HepG2 (cell line): ENCODE results near the gene PAQR7. TPM values are rescaled to one million over a fixed set of nuclear protein-coding genes. Genes with fewer than 3 reads are reported as not detected.

Experiments
- BCL6 ChIP-seq: IDR thresholded peaks from 2 replicates; pipeline ENCODE4 v1.6.1; 2016; ENCODE audit warnings: missing genetic modification reagents, missing compliant biosample characterization
- CREM ChIP-seq, 2 experiments: sonication (generic) in 1 of 2; formaldehyde crosslinking in 1 of 2; IDR thresholded peaks; 2 replicates each; pipeline versions ENCODE4 v1.4.0 to v1.6.1; 2016 to 2020; ENCODE audit warnings: antibody characterized with exemption in 1 of 2, mild to moderate bottlenecking in 1 of 2, missing genetic modification reagents in 1 of 2
- ESRRA ChIP-seq: sonication (generic); formaldehyde crosslinking; IDR thresholded peaks from 2 replicates; pipeline ENCODE4 v1.5.1; 2020; ENCODE audit warnings: mild to moderate bottlenecking, low read depth, missing genetic modification reagents
- MEF2D ChIP-seq: sonication (generic); formaldehyde crosslinking; IDR thresholded peaks from 2 replicates; pipeline ENCODE4 v1.5.1; 2020; ENCODE audit warnings: mild to moderate bottlenecking, missing genetic modification reagents
- MIER3 ChIP-seq: IDR thresholded peaks from 2 replicates; pipeline ENCODE4 v1.6.1; 2016; ENCODE audit warnings: missing compliant biosample characterization, borderline replicate concordance
- SIX4 ChIP-seq: sonication (generic); formaldehyde crosslinking; IDR thresholded peaks from 2 replicates; pipeline ENCODE4 v1.4.0; 2020; ENCODE audit warnings: missing genetic modification reagents
- XRCC5 ChIP-seq: fragments of 200-400 bp; formaldehyde crosslinking; optimal IDR thresholded peaks from 2 replicates; pipeline ENCODE3; 2017; ENCODE audit warnings: mild to moderate bottlenecking, low read length
- ZNF251 ChIP-seq: sonication (generic); formaldehyde crosslinking; IDR thresholded peaks from 2 replicates; pipeline ENCODE4 v1.9.0; 2021; ENCODE audit warnings: mild to moderate bottlenecking, missing genetic modification reagents
- ZNF75D ChIP-seq: sonication (generic); formaldehyde crosslinking; IDR thresholded peaks from 2 replicates; pipeline ENCODE4 v1.8.1; 2023; ENCODE audit warnings: missing genetic modification reagents, mild to moderate bottlenecking, borderline replicate concordance
- ZNF768 ChIP-seq: sonication (generic); formaldehyde crosslinking; IDR thresholded peaks from 2 replicates; pipeline ENCODE4 v1.4.0; 2020; ENCODE audit warnings: missing genetic modification reagents
- ZNF772 ChIP-seq: sonication (generic); formaldehyde crosslinking; IDR thresholded peaks from 2 replicates; pipeline ENCODE4 v1.5.0; 2020; ENCODE audit warnings: mild to moderate bottlenecking, missing genetic modification reagents
- polyA plus RNA-seq, 8 experiments: library from polyadenylated mRNA; depleted of rRNA in 3 of 8; stranded (reverse) in 7 of 8; unstranded in 1 of 8; fragments of >200 nt; fragmentation: Illumina TruSeq in 4 of 8; extraction: Trizol in 4 of 8; gene quantifications; 2 replicates each; pipeline versions ENCODE4 v1.2.1 to v1.2.3, GENCODE V29; 2011 to 2016; ENCODE audit warnings: low read depth in 4 of 8, missing spikeins in 1 of 8, mixed read lengths in 1 of 8; ENCODE audit not compliant: insufficient read depth in 1 of 8
- total RNA-seq, 5 experiments: library from RNA; depleted of rRNA; stranded (reverse); fragments of >200 nt; fragmentation: Illumina TruSeq; extraction: Trizol; gene quantifications; 2 replicates each; pipeline ENCODE4 v1.2.3, GENCODE V29; 2016; ENCODE audit warnings: low read depth in 1 of 5
- TF ChIP-seq, protein P1 (sequence below): sonication (generic); formaldehyde crosslinking; IDR thresholded peaks from 2 replicates; pipeline ENCODE4 v1.4.0; 2020; ENCODE audit warnings: missing genetic modification reagents, borderline replicate concordance
- TF ChIP-seq, protein P2 (sequence below): sonication (generic); formaldehyde crosslinking; IDR thresholded peaks from 2 replicates; pipeline ENCODE4 v1.4.0; 2020; ENCODE audit warnings: mild to moderate bottlenecking, missing genetic modification reagents
- TF ChIP-seq, protein P3 (sequence below): sonication (generic); formaldehyde crosslinking; IDR thresholded peaks from 2 replicates; pipeline ENCODE4 v1.4.0; 2020; ENCODE audit warnings: missing genetic modification reagents, mild to moderate bottlenecking, borderline replicate concordance
- TF ChIP-seq, protein P4 (sequence below): sonication (generic); formaldehyde crosslinking; IDR thresholded peaks from 2 replicates; pipeline ENCODE4 v1.5.1; 2020; ENCODE audit warnings: mild to moderate bottlenecking, missing genetic modification reagents, borderline replicate concordance
- TF ChIP-seq, protein P5 (sequence below): IDR thresholded peaks from 2 replicates; pipeline ENCODE4 v1.6.1; 2012; ENCODE audit warnings: inconsistent platforms

Gene PAQR7
- total and polyA plus RNA-seq, 2 of the 13 experiments (the other 11 are each of a cell fraction or from before 2014, with no cell fraction given) = 13.2 to 16.6 TPM

DNA sequence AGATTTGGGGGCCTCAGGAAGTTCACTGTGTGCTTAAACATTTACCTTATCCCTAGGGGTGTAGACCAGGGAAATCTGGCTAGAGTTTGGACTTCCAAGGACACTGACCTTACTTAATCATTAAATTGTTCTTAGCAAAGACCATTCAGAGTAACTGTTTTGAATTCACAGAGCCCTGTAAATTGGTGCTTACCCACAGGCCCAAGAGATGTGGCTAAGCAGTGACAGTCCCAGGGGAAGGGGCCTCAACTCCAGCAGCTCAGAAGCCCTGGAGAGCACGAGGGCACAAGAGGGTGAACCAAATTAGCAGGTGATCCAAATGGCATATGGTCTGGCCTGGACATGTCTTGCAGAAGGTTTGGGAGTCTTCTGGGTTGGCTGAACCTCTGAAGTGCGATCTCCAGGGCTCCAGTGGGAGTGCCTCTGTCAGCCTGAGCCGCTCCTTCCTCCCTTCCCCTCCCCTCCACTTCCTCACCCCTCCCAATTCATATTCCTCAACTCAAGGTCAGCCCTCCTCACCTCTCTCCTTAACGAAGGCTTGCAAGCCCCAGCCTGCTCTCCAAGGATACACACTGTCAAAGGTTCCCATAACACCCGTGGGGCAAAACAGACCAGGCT lies 4.3 kb downstream of the PAQR7 start (continued):
- TF ChIP-seq, protein P1, sequence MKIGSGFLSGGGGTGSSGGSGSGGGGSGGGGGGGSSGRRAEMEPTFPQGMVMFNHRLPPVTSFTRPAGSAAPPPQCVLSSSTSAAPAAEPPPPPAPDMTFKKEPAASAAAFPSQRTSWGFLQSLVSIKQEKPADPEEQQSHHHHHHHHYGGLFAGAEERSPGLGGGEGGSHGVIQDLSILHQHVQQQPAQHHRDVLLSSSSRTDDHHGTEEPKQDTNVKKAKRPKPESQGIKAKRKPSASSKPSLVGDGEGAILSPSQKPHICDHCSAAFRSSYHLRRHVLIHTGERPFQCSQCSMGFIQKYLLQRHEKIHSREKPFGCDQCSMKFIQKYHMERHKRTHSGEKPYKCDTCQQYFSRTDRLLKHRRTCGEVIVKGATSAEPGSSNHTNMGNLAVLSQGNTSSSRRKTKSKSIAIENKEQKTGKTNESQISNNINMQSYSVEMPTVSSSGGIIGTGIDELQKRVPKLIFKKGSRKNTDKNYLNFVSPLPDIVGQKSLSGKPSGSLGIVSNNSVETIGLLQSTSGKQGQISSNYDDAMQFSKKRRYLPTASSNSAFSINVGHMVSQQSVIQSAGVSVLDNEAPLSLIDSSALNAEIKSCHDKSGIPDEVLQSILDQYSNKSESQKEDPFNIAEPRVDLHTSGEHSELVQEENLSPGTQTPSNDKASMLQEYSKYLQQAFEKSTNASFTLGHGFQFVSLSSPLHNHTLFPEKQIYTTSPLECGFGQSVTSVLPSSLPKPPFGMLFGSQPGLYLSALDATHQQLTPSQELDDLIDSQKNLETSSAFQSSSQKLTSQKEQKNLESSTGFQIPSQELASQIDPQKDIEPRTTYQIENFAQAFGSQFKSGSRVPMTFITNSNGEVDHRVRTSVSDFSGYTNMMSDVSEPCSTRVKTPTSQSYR (CRISPR knock-in tag) = no peak
- TF ChIP-seq BCL6 (CRISPR knock-in tag) (peak; percentile 32; the same call in 1 of the 2 replicates), ZNF768 (CRISPR knock-in tag) (no peak), ZNF772 (peak; percentile 62; the same call in 1 of the 2 replicates), ZNF75D (CRISPR knock-in tag) (no peak), CREM (IDR thresholded peaks at IDR 0.05) (peak; percentile 31; the same call in 1 of the 2 replicates), CREM (CRISPR knock-in tag; IDR thresholded peaks at IDR 0.05) (no peak), SIX4 (CRISPR knock-in tag) (no peak), XRCC5 (peak; percentile 19), MEF2D (CRISPR knock-in tag) (no peak), MIER3 (CRISPR knock-in tag) (no peak), ESRRA (peak; percentile 25; the same call in 1 of the 2 replicates), ZNF251 (CRISPR knock-in tag) (no peak)
- TF ChIP-seq, protein P2, sequence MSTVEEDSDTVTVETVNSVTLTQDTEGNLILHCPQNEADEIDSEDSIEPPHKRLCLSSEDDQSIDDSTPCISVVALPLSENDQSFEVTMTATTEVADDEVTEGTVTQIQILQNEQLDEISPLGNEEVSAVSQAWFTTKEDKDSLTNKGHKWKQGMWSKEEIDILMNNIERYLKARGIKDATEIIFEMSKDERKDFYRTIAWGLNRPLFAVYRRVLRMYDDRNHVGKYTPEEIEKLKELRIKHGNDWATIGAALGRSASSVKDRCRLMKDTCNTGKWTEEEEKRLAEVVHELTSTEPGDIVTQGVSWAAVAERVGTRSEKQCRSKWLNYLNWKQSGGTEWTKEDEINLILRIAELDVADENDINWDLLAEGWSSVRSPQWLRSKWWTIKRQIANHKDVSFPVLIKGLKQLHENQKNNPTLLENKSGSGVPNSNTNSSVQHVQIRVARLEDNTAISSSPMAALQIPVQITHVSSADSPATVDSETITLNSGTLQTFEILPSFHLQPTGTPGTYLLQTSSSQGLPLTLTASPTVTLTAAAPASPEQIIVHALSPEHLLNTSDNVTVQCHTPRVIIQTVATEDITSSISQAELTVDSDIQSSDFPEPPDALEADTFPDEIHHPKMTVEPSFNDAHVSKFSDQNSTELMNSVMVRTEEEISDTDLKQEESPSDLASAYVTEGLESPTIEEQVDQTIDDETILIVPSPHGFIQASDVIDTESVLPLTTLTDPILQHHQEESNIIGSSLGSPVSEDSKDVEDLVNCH (CRISPR knock-in tag) = no peak
- TF ChIP-seq, protein P3, sequence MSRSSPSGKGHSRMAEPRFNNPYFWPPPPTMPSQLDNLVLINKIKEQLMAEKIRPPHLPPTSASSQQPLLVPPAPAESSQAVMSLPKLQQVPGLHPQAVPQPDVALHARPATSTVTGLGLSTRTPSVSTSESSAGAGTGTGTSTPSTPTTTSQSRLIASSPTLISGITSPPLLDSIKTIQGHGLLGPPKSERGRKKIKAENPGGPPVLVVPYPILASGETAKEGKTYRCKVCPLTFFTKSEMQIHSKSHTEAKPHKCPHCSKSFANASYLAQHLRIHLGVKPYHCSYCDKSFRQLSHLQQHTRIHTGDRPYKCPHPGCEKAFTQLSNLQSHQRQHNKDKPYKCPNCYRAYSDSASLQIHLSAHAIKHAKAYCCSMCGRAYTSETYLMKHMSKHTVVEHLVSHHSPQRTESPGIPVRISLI = 0 out of 2 replicates have a peak, but pooled peaks have one; percentile 25
- TF ChIP-seq, protein P4, sequence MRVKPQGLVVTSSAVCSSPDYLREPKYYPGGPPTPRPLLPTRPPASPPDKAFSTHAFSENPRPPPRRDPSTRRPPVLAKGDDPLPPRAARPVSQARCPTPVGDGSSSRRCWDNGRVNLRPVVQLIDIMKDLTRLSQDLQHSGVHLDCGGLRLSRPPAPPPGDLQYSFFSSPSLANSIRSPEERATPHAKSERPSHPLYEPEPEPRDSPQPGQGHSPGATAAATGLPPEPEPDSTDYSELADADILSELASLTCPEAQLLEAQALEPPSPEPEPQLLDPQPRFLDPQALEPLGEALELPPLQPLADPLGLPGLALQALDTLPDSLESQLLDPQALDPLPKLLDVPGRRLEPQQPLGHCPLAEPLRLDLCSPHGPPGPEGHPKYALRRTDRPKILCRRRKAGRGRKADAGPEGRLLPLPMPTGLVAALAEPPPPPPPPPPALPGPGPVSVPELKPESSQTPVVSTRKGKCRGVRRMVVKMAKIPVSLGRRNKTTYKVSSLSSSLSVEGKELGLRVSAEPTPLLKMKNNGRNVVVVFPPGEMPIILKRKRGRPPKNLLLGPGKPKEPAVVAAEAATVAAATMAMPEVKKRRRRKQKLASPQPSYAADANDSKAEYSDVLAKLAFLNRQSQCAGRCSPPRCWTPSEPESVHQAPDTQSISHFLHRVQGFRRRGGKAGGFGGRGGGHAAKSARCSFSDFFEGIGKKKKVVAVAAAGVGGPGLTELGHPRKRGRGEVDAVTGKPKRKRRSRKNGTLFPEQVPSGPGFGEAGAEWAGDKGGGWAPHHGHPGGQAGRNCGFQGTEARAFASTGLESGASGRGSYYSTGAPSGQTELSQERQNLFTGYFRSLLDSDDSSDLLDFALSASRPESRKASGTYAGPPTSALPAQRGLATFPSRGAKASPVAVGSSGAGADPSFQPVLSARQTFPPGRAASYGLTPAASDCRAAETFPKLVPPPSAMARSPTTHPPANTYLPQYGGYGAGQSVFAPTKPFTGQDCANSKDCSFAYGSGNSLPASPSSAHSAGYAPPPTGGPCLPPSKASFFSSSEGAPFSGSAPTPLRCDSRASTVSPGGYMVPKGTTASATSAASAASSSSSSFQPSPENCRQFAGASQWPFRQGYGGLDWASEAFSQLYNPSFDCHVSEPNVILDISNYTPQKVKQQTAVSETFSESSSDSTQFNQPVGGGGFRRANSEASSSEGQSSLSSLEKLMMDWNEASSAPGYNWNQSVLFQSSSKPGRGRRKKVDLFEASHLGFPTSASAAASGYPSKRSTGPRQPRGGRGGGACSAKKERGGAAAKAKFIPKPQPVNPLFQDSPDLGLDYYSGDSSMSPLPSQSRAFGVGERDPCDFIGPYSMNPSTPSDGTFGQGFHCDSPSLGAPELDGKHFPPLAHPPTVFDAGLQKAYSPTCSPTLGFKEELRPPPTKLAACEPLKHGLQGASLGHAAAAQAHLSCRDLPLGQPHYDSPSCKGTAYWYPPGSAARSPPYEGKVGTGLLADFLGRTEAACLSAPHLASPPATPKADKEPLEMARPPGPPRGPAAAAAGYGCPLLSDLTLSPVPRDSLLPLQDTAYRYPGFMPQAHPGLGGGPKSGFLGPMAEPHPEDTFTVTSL (CRISPR knock-in tag) = no peak
- TF ChIP-seq, protein P5, sequence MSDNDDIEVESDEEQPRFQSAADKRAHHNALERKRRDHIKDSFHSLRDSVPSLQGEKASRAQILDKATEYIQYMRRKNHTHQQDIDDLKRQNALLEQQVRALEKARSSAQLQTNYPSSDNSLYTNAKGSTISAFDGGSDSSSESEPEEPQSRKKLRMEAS = peak; percentile 18; the same call in 1 of the 2 replicates
